MM.1S (cell line): ENCODE data around the gene KCNJ1.

Source experiments
- DNase-seq: peaks from one replicate; pipeline ENCODE4 v3.0.0-alpha.2; 2015
- H2AFZ ChIP-seq: fragments of 300-600 bp; sonication (generic); 2 replicates; pipeline ENCODE4 v1.6.0; 2016; ENCODE audit warnings: antibody characterized with exemption, low read length
- H3F3A ChIP-seq: fragments of 300-600 bp; sonication (generic); 2 replicates; pipeline ENCODE4 v1.6.1; 2016; ENCODE audit warnings: mild to moderate bottlenecking, antibody characterized with exemption, low read length, moderate library complexity, mixed read lengths; ENCODE audit not compliant: insufficient read depth
- H3K27ac ChIP-seq: fragments of 300-600 bp; sonication (generic); 2 replicates; pipeline ENCODE4 v1.5.1; 2016; ENCODE audit warnings: mild to moderate bottlenecking, low read length
- H3K27me3 ChIP-seq: fragments of 300-600 bp; sonication (generic); replicated peaks from 2 replicates; pipeline ENCODE4 v1.6.0; 2016; ENCODE audit warnings: low read length; ENCODE audit not compliant: insufficient read depth
- H3K36me3 ChIP-seq: fragments of 300-600 bp; sonication (generic); replicated peaks from 2 replicates; pipeline ENCODE4 v1.6.1; 2016; ENCODE audit warnings: mild to moderate bottlenecking, low read length, mixed read lengths; ENCODE audit not compliant: insufficient read depth
- H3K4me1 ChIP-seq: fragments of 300-600 bp; sonication (generic); 2 replicates; pipeline ENCODE4 v1.6.1; 2016; ENCODE audit warnings: low read length, mixed read lengths
- H3K4me2 ChIP-seq: fragments of 300-600 bp; sonication (generic); 2 replicates; pipeline ENCODE4 v1.6.0; 2016; ENCODE audit warnings: low read depth, low read length
- H3K4me3 ChIP-seq: fragments of 300-600 bp; sonication (generic); 2 replicates; pipeline ENCODE4 v1.5.1; 2016; ENCODE audit warnings: low read length, mixed read lengths
- H3K79me2 ChIP-seq: fragments of 300-600 bp; sonication (generic); 2 replicates; pipeline ENCODE4 v1.6.1; 2016; ENCODE audit warnings: mixed run types, low read length, mixed read lengths
- H3K9ac ChIP-seq: fragments of 300-600 bp; sonication (generic); 2 replicates; pipeline ENCODE4 v1.6.1; 2016; ENCODE audit warnings: low read length, mixed read lengths
- H3K9me2 ChIP-seq: fragments of 300-600 bp; sonication (generic); replicated peaks from 2 replicates; pipeline ENCODE4 v1.6.1; 2016; ENCODE audit warnings: mild to moderate bottlenecking, low read length, mixed read lengths; ENCODE audit not compliant: insufficient read depth
- H3K9me3 ChIP-seq: fragments of 300-600 bp; sonication (generic); replicated peaks from 2 replicates; pipeline ENCODE4 v1.6.1; 2016; ENCODE audit warnings: mild to moderate bottlenecking, low read length, mixed read lengths; ENCODE audit not compliant: insufficient read depth
- H4K20me1 ChIP-seq: fragments of 300-600 bp; sonication (generic); 2 replicates; pipeline ENCODE4 v1.6.1; 2016; ENCODE audit warnings: mild to moderate bottlenecking, low read length, moderate library complexity, mixed read lengths; ENCODE audit not compliant: insufficient read depth
- EZH2 ChIP-seq: fragments of 300-600 bp; sonication (generic); optimal IDR thresholded peaks from 2 replicates; pipeline ENCODE3; 2017; ENCODE audit warnings: low read depth, mild to moderate bottlenecking, antibody characterized with exemption, low read length, mixed read lengths
- EZH2phosphoT487 ChIP-seq: fragments of 300-600 bp; sonication (generic); IDR thresholded peaks from 2 replicates; pipeline ENCODE4 v1.6.1; 2018; ENCODE audit warnings: antibody characterized with exemption, low read length
- TF ChIP-seq, protein P1 (sequence below): fragments of 300-600 bp; sonication (generic); IDR thresholded peaks from 2 replicates; pipeline ENCODE4 v1.5.1; 2016; ENCODE audit warnings: antibody characterized with exemption, low read length, mixed read lengths

Gene KCNJ1

DNA sequence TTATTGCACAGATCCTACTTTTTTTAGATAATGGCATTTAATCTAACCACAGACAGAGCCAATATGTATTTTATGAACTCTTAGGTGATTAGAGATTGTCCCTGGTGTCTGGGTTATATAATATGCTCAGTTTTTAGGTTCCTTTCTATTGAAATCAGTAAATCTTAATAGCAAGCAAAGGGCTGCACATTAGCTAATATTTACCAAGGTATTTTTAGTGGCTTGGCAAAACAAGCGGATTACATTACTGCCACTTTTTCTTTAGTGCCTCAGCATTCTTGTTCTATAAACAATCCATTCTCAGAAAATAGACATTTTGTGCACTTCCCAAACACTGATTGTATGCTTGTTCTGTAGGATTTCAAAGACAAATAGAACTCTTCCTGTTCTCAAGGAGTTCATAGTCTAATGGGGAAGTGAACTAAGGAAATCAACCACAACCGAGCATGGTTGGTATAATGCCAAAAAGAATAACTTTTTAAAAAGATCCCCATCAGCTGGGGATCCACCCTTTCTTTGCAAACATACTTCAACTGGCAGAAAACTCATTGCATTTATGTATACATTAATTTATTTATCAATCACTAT is 23.8 kb downstream of the KCNJ1 start:
- no peaks in the 10 kb centered on the region for H3K4me1 ChIP-seq
- TF ChIP-seq, protein P1, sequence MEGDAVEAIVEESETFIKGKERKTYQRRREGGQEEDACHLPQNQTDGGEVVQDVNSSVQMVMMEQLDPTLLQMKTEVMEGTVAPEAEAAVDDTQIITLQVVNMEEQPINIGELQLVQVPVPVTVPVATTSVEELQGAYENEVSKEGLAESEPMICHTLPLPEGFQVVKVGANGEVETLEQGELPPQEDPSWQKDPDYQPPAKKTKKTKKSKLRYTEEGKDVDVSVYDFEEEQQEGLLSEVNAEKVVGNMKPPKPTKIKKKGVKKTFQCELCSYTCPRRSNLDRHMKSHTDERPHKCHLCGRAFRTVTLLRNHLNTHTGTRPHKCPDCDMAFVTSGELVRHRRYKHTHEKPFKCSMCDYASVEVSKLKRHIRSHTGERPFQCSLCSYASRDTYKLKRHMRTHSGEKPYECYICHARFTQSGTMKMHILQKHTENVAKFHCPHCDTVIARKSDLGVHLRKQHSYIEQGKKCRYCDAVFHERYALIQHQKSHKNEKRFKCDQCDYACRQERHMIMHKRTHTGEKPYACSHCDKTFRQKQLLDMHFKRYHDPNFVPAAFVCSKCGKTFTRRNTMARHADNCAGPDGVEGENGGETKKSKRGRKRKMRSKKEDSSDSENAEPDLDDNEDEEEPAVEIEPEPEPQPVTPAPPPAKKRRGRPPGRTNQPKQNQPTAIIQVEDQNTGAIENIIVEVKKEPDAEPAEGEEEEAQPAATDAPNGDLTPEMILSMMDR: no peak
- TF ChIP-seq EZH2phosphoT487: no peak
- TF ChIP-seq EZH2: no peak
- DNase-seq: no peak
- H3K9me3 ChIP-seq: no peaks in the 10 kb centered on the region
- H3K9me2 ChIP-seq: no peaks in the 10 kb centered on the region
- no peak overlapping the region for H2AFZ ChIP-seq
- H3K27ac ChIP-seq: no peak overlapping the region
- no peaks in the 10 kb centered on the region for H3K79me2 ChIP-seq
- no peaks in the 10 kb centered on the region for H3K27me3 ChIP-seq
- no peaks in the 10 kb centered on the region for H3F3A ChIP-seq
- no peak overlapping the region for H3K4me3 ChIP-seq
- no peaks in the 10 kb centered on the region for H4K20me1 ChIP-seq
- no peak overlapping the region for H3K4me2 ChIP-seq
- no peak overlapping the region for H3K9ac ChIP-seq
- H3K36me3 ChIP-seq: no peaks in the 10 kb centered on the region

DNA sequence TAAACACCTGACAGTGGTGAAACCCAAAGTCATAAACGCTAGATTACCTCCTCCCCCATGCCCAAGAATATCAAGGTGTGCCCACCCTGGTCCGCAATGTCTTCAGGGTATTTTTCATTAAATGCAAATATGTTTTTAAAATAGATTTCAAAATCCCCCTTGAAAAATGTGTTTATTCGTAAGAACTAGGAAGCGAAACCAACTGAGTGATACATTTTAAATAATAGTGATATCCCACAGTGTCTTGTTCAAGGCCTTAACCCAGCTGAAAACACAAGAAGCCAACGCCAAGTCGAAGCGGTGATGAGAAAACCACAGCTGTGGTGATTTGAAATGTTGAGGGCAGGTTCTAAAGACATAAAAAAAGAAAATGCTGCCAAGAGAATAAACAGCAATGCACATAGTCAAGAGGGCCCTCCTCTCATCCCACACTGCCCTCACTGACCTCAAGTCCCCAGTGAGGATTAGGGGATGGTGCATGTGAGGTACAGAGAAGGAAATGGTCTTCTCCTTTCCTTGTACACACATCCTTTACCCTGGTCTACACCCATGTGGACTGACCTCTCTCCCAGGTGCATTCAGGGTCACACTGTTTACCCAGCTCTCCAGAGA is 25.5 kb downstream of the KCNJ1 start:
- TF ChIP-seq EZH2: no peak
- TF ChIP-seq EZH2phosphoT487: no peak
- TF ChIP-seq, protein P1: no peak
- Histone ChIP-seq H3K4me2 (no peak overlapping the region), H2AFZ (no peak overlapping the region)

DNA sequence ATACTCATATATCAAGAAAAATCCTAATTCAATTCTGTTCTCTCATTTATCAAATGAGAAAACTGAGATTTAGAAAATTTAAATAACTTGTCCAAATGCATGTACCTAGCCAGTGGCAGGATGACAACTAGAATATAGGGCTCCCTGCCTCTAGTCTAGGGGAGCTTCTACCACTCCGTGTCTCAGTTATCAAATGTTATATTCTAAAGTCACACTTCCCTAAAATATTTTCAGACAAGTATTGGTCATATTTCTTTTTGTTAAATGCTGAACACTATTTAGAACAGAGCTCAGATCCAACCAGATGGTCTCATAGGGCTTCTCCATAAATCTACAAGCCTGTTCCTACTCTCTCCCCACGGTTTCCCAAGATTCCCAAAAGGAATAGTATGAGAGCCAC is 26.3 kb downstream of the KCNJ1 start:
- Histone ChIP-seq H3K79me2 (no peaks in the 10 kb centered on the region), H4K20me1 (no peaks in the 10 kb centered on the region), H3K27ac (no peak overlapping the region), H3K4me2 (no peak overlapping the region), H3K9me3 (no peaks in the 10 kb centered on the region), H3K9ac (no peak overlapping the region), H3K4me3 (no peak overlapping the region), H3K4me1 (no peaks in the 10 kb centered on the region), H3K36me3 (no peaks in the 10 kb centered on the region), H3K27me3 (no peaks in the 10 kb centered on the region), H2AFZ (no peak overlapping the region), H3F3A (no peaks in the 10 kb centered on the region), H3K9me2 (no peaks in the 10 kb centered on the region)
- TF ChIP-seq EZH2: no peak
- TF ChIP-seq EZH2phosphoT487: no peak
- TF ChIP-seq, protein P1: no peak
- DNase-seq: no peak

More for the DNA sequence above, 25.5 kb downstream of the KCNJ1 start:
- Histone ChIP-seq H3K9ac (no peak overlapping the region), H4K20me1 (no peaks in the 10 kb centered on the region), H3K4me1 (no peaks in the 10 kb centered on the region), H3F3A (no peaks in the 10 kb centered on the region), H3K9me2 (no peaks in the 10 kb centered on the region), H3K79me2 (no peaks in the 10 kb centered on the region), H3K4me3 (no peak overlapping the region), H3K27ac (peak overlapping the region; percentile 15; the same call in 1 of the 2 replicates), H3K9me3 (no peaks in the 10 kb centered on the region), H3K27me3 (no peaks in the 10 kb centered on the region), H3K36me3 (no peaks in the 10 kb centered on the region)
- peak; percentile 8 for DNase-seq
